Suppressor macrophage (primary cell): ENCODE results near the gene GPAM.

Experiments used
- DNase-seq, 4 experiments: peaks; one replicate each; pipeline ENCODE4 v3.0.0-alpha.2; 2020 to 2022

The GPAM gene

GRCh38 chr10:112182784-112183328 is 709 bp downstream of the GPAM start:
- peak in 3 of 4 experiments; percentile 8 to 13 (median 11) for DNase-seq

GRCh38 chr10:112177247-112177646 is 6.3 kb downstream of the GPAM start:
- no peak for DNase-seq

- DNase-seq = no peak
Measured at GRCh38 chr10:112176543-112176942, 7.0 kb downstream of the GPAM start.

DNA sequence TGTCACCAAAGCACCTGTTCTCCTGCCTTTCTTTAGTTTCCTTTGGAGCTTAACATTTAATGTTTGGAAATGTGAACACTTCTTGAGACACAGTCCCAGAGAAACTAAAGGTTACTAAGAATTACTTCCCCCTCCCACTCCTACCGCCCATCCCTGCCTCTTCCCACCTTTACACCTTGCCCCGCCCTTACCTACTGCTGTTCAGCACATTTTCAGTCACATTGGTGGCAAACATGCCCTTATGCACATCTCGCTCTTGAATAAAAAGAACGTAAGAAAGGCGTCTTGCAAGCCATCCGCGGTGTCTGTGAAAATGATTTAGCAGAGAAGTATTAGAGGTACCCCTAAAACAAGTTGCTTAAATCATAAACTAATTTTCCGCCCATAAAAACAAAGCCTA is 8.2 kb downstream of the GPAM start:
- DNase-seq = no peak

DNA sequence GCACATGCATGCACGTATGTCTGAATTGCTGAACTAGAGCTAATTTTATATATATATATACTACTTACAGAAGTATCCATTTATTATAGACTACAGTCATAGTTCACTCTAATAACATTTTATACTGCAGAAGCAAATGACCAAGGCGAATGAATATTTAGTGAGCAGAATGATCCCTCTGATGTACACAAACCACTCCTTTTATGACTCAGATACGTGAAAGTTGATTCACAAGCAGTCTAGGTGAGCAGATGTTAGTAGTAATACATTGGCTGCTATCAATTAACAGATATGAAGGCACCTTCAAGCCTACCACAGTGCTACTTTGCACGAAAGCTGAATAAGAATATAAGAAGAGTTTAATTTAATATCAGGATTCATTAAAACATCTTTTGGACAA is 10.4 kb downstream of the GPAM start:
- DNase-seq = no peak

- no peak for DNase-seq
Measured at GRCh38 chr10:112168733-112169132, 14.8 kb downstream of the GPAM start.

- DNase-seq = no peak
Measured at GRCh38 chr10:112166800-112167199, 16.8 kb downstream of the GPAM start.

GRCh38 chr10:112161757-112162518 is 21.6 kb downstream of the GPAM start:
- DNase-seq = no peak

GRCh38 chr10:112160834-112161233 is 22.7 kb downstream of the GPAM start:
- no peak for DNase-seq

- no peak for DNase-seq
Measured at GRCh38 chr10:112159469-112159868, 24.1 kb downstream of the GPAM start.

DNA sequence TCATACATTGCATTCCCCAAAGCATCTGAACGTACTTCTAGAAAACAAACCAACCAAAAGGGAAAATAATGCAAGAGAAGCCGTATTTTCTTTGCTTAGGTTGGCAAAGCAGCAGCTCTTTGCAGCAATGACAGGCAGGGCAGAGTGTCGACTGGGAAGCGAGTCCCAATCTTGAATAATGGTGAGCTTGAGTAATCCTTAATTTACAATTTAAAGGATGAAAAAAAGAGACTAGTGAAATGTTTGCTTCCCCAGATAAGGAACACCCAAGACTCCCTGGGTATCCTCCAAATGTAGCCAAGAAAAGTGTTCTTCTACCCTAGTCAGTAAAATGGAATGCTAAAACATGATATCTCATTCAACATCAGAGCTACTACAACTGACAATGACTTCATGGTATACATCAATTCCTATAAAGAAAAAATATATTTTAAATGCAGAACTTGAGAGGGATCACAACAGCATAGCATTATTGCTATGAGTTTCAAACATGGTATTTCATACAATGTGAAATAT is 32.0 kb downstream of the GPAM start:
- no peak for DNase-seq

GRCh38 chr10:112148331-112148730 is 35.2 kb downstream of the GPAM start:
- DNase-seq = no peak

DNA sequence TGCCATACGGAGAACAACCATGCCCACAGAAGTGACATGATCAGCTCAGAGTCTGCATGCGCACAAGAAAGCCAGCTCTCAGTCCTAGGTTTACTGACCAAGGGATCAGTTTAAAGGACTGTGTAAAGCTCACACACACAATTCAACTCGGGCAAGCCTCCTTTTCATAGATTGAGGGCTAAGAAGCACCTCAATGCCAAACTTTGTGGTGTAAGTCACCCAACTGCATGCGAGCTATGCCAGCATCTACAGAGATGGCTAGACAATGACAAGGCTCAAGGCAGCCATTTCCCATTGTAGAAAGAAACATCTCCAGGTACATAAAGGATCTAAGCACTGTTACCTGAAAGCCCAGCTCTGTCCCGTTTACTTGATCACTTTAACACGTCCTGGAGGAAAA is 36.8 kb downstream of the GPAM start:
- DNase-seq = no peak

DNA sequence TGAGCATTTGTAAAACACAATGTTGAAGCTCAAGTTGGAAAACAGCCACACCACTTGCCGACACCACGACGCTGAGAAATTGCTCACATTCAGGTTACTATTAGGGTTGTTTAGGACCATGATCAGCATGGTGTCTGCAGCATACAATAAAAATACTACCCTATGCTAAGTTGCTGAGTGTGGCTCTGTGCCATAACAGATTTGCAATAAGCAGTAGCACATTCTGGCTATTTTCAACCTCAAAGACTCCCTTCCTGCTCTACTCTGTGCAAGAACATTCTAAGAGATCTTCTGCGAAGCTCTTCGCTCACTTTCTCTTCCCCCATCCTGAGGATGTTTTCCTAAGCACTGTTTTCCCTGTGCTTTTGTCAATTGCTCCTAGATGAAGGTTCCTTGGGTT is 38.3 kb downstream of the GPAM start:
- DNase-seq = no peak

DNA sequence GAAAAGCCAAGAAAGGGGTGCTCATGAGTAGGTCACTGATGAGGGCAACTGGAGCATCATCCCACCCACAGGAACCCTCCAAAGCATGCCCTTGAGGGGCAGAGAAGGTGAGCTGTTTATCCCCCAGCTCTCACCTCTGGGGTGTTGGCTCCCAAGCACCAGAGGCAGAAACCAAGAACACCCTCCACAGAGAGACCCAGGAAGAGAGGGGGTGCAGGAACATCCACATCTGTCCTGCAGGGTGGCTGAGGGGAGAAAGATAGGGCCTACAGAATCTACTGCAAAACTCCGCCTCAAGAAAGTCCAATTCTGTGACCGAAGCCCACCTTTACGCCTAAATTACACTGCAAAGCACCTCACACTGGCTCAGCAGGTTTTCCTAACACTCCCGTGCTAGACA is 40.1 kb downstream of the GPAM start:
- DNase-seq = no peak

- peak; percentile 46 to 71 (median 62) for DNase-seq
Measured at GRCh38 chr10:112141292-112141691, 42.3 kb downstream of the GPAM start.

DNA sequence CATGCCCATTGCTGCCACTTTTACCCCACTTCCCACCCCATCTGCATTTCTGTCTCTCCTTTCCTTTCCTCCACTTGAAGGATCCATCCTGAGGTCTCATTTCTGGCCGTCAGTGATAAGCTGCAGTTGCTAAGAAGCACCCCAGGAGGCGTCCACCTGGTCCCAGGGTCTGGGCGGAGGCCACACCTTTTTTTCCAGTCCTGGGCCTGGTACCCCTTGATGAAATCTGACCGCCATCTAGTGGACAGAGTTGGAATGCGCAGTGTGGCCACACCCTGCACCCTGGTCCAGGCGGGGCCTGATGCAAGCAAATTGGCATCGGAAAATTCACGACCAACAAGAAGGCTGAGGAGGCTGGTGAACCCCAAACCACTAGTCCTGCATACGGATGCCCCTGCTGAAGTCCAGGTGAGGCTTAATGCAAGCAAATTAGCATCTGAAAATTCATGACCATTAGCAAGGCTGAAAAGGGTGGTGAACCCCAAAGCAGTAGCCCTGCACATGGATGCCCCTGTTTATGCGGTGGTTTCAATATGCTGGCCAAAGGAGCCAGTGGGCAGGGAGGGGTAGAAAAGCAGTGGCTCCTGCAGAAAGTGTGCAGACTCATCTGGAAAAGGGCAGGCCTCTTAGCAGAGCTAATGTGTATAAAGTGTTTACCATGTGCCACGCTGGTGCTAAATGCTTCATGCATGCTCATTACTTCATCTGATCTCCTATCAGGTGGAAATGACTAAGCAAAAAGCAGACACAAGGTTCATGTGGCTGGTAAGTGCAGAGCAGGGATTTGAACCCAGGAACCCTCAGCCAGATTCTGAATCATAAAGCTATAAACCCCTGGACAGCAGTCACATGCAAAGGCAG is 43.2 kb downstream of the GPAM start:
- peak; percentile 64 to 78 (median 72) for DNase-seq

GRCh38 chr10:112139176-112139575 is 44.4 kb downstream of the GPAM start:
- DNase-seq = no peak

DNA sequence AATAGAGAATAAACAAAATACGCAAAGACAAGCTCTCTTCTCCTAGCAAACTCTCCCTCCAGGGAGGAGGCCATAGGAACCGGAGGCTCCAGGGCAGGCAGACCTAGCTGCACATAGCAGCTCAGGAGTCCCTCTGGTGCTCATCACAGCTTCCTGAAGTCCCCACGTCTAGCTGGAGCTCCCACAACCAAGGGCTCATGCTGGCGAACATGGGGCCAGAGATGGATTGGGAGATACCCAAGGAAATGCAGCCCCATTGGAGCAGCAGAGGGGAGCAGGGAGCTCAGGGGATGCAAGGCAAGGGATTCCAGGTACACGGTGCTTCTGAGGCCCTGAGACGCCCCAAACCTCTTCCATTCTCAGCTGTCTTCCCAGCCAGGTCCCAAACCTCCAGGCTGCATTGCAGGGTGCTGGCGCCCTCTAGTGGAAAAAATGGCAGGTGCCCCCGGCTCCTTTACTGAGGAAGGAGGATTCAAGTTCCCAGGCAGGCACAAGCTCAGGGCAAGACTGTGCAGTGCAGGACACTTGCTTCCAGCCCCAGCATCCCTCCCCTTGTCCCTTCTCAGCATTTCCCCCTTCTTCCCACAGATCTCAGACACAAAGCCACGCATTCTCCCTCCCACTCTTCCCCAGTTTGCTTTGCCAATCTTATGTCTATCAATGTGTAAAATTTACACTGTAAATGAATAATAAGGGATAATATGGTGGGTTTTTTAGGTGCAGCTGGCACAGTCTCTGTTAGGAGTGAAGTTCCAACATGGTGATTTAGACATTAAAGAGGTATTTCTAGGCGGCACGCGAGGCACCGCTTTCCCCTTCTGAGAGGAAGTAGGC is 46.2 kb downstream of the GPAM start:
- peak; percentile 64 to 83 (median 78) for DNase-seq

GRCh38 chr10:112136486-112137153 is 46.9 kb downstream of the GPAM start:
- no peak for DNase-seq

- DNase-seq = no peak
Measured at GRCh38 chr10:112135604-112136003, 48.0 kb downstream of the GPAM start.

- DNase-seq = no peak
Measured at GRCh38 chr10:112132435-112132834, 51.1 kb downstream of the GPAM start.
